Kidney epithelial cell (primary cell): ENCODE results near the gene SUPT3H. TPM values are rescaled to one million over a fixed set of nuclear protein-coding genes. Genes with fewer than 3 reads are reported as not detected.

Experiments used
- DNase-seq: peaks from one replicate; pipeline ENCODE4 v3.0.0-alpha.2; 2010; ENCODE audit warnings: low read depth
- H3K27me3 ChIP-seq: 2 replicates; pipeline ENCODE4 v1.6.0; 2011; ENCODE audit warnings: low read length; ENCODE audit not compliant: control insufficient read depth, insufficient read depth
- H3K36me3 ChIP-seq: 2 replicates; pipeline ENCODE4 v1.5.1; 2011; ENCODE audit warnings: low read length; ENCODE audit not compliant: control insufficient read depth, insufficient read depth
- H3K4me3 ChIP-seq: 2 replicates; pipeline ENCODE4 v1.5.1; 2011; ENCODE audit warnings: low read depth, mild to moderate bottlenecking, control low read depth, low read length
- CTCF ChIP-seq: IDR thresholded peaks from 2 replicates; pipeline ENCODE4 v1.5.1; 2011; ENCODE audit warnings: mild to moderate bottlenecking, moderate library complexity, low read length, control low read depth, inconsistent platforms; ENCODE audit not compliant: insufficient read depth, poor library complexity, severe bottlenecking
- total RNA-seq: library from RNA; depleted of rRNA; stranded (reverse); fragments of >200 nt; gene quantifications from 2 replicates; pipeline ENCODE4 v1.2.3, GENCODE V29; 2015

Gene SUPT3H
- total RNA-seq, 1 donor from 2014 or later, result 18.3 TPM

- H3K36me3 ChIP-seq, result no peaks in the 10 kb centered on the region
- no peak for TF ChIP-seq CTCF
- H3K27me3 ChIP-seq, result no peaks in the 10 kb centered on the region
- DNase-seq, result no peak
- H3K4me3 ChIP-seq, result no peak overlapping the region
Measured at GRCh38 chr6:44965708-44966107, 412.0 kb downstream of the SUPT3H start.

- DNase-seq, result peak; percentile 2
- TF ChIP-seq CTCF, result no peak
- Histone ChIP-seq H3K27me3 (no peaks in the 10 kb centered on the region), H3K4me3 (no peak overlapping the region), H3K36me3 (no peaks in the 10 kb centered on the region)
Measured at GRCh38 chr6:44960898-44961297, 416.8 kb downstream of the SUPT3H start.

GRCh38 chr6:44959651-44960050 is 418.1 kb downstream of the SUPT3H start:
- H3K4me3 ChIP-seq, result no peak overlapping the region
- TF ChIP-seq CTCF, result no peak
- DNase-seq, result no peak
- H3K27me3 ChIP-seq, result no peaks in the 10 kb centered on the region
- no peaks in the 10 kb centered on the region for H3K36me3 ChIP-seq

- Histone ChIP-seq H3K27me3 (no peaks in the 10 kb centered on the region), H3K36me3 (no peaks in the 10 kb centered on the region), H3K4me3 (no peak overlapping the region)
- no peak for DNase-seq
- no peak for TF ChIP-seq CTCF
Measured at GRCh38 chr6:44957156-44957555, 420.6 kb downstream of the SUPT3H start.

- Histone ChIP-seq H3K4me3 (no peak overlapping the region), H3K27me3 (no peaks in the 10 kb centered on the region), H3K36me3 (no peaks in the 10 kb centered on the region)
- no peak for DNase-seq
- no peak for TF ChIP-seq CTCF
Measured at GRCh38 chr6:44956396-44956795, 421.3 kb downstream of the SUPT3H start.

- DNase-seq, result no peak
- Histone ChIP-seq H3K36me3 (no peaks in the 10 kb centered on the region), H3K4me3 (no peak overlapping the region), H3K27me3 (no peaks in the 10 kb centered on the region)
- TF ChIP-seq CTCF, result no peak
Measured at GRCh38 chr6:44955145-44955544, 422.6 kb downstream of the SUPT3H start.
